GM18951 (cell line): Measurements from ENCODE around the gene OPN1SW.

ENCODE experiments used
- POLR2A ChIP-seq: IDR thresholded peaks from 4 replicates; pipeline ENCODE4 v1.6.1; 2011; ENCODE audit warnings: mild to moderate bottlenecking; ENCODE audit not compliant: insufficient read length, insufficient read depth; ENCODE audit errors: extremely low read depth
- in situ Hi-C: fragments of 300-500 bp; cut with MboI; formaldehyde crosslinking; loops from one replicate; pipeline ENCODE4 v1.12.0; 2022; ENCODE audit warnings: low sequenced_read_pairs, mixed read lengths, inconsistent platforms; ENCODE audit not compliant: unreplicated experiment

The OPN1SW gene

GRCh38 chr7:128790315-128791041 is 14.9 kb upstream of the OPN1SW start:
- in situ Hi-C loops: no loop called here
- TF ChIP-seq POLR2A: no peak

- in situ Hi-C loops: no loop called here
- no peak for TF ChIP-seq POLR2A
These were observed 13.1 kb upstream of the OPN1SW start for GRCh38 chr7:128788446-128789412.

GRCh38 chr7:128785738-128786137 is 10.1 kb upstream of the OPN1SW start:
- in situ Hi-C loops: no loop called here
- TF ChIP-seq POLR2A: no peak

GRCh38 chr7:128783143-128783861 is 7.7 kb upstream of the OPN1SW start:
- in situ Hi-C loops: no loop called here
- TF ChIP-seq POLR2A: no peak

GRCh38 chr7:128781851-128782250 is 6.3 kb upstream of the OPN1SW start:
- in situ Hi-C loops: no loop called here
- TF ChIP-seq POLR2A: no peak

GRCh38 chr7:128781126-128781525 is 5.5 kb upstream of the OPN1SW start:
- no peak for TF ChIP-seq POLR2A
- in situ Hi-C loops: no loop called here

GRCh38 chr7:128778946-128779345 is 3.4 kb upstream of the OPN1SW start:
- TF ChIP-seq POLR2A: no peak
- in situ Hi-C loops: no loop called here

- in situ Hi-C loops: no loop called here
- TF ChIP-seq POLR2A: no peak
These were observed 1.8 kb upstream of the OPN1SW start for GRCh38 chr7:128777156-128778123.

- TF ChIP-seq POLR2A: no peak
- in situ Hi-C loops: no loop called here
These were observed 673 bp downstream of the OPN1SW start for GRCh38 chr7:128774921-128775320.

- no peak for TF ChIP-seq POLR2A
- in situ Hi-C loops: no loop called here
These were observed 1.4 kb downstream of the OPN1SW start for GRCh38 chr7:128774029-128774689.

GRCh38 chr7:128773604-128774003 is 2.0 kb downstream of the OPN1SW start:
- in situ Hi-C loops: no loop called here
- no peak for TF ChIP-seq POLR2A

GRCh38 chr7:128770233-128770632 is 5.4 kb downstream of the OPN1SW start:
- no peak for TF ChIP-seq POLR2A
- in situ Hi-C loops: no loop called here
